GM18873 (cell line): ENCODE measurements around the gene DCUN1D2.
"Not testable (repeated sequence)": the region's sequence is repeated elsewhere in the genome, so short reads cannot be mapped to it uniquely, and the experiment has no call there.

Experiments
- ATAC-seq: cut with Tn5 transposase; IDR thresholded peaks from one replicate; pipeline ENCODE4 v1.9.1; 2021; ENCODE audit warnings: mild to moderate bottlenecking, moderate library complexity, moderate number of reproducible peaks; ENCODE audit not compliant: unreplicated experiment, low FRiP score

Gene DCUN1D2

GRCh38 chr13:113469582-113469981, 20.9 kb downstream of the DCUN1D2 start:
- ATAC-seq, result no peak

DNA sequence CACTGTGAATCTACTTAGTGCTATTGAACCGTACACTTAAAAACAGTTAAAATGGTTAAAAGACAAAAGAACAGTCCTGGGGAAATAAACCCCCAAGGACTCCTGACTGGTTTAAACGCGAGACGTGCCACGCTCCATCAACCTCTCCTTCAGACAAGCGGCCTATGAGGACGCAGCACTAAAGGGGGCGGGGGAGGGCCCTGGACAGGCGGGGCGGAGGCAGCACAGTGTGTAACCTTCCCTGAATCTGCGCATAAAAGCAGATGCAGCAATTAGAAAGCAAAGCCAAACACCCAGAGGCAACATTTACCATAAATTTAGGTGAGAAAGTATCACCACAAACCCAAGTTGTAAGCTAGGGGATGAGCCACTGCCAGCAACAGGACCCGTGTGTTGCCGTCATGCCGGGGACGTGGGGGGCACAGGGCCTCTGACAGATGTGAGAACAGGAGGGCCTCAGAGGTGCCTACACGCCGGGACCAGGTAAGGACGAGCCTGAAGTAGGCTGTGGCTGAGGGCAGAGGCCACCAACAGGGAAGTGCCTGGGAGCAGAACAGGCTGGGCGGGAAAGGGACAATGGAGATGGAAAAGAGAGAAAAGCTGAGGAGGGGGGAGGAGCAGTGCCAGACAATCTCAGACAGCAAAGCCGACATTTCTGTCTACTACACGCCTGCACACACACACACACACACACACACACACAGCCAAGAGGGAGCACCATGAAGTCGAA, 21.9 kb downstream of the DCUN1D2 start:
- no peak for ATAC-seq

- no peak for ATAC-seq
Measured at GRCh38 chr13:113468029-113468428, 22.5 kb downstream of the DCUN1D2 start.

DNA sequence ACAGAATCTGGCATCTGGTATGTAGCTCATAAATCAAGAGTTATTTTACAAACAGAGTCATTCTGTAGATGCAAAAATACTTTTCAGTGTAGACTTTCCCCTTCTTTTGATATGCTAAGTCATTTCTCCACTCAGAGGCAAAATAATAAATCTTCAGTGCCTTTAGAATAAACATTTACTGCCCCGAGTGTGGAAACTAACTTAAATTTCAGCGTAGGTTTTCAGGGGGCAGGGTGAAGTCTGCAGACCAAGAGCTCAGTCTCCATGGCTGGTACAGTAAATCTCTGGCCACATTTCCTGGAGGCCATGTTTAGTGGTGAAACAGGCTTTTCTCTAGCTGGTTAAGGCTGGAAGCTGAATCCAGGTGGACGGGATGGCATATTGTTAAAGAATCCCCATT, 24.1 kb downstream of the DCUN1D2 start:
- no peak for ATAC-seq

DNA sequence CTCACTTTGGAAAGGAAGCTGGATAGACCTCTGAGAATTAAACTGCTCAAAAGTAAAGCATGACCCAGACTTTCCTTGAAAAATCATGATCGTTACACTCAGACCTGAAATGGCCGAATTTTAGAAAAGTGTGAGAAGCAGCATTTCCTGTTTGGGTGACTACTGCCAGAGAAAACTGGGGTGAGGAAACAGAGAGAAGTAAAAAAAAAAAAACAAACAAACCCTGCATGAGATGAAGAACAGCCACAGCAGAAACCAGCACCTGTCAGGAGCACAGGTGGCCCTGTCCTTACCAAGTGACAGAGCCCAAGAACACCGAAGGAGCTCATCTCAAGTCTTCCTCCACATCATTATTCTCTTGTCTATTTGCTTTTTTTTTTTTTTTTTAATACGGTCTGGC, 25.2 kb downstream of the DCUN1D2 start:
- ATAC-seq, result no peak

DNA sequence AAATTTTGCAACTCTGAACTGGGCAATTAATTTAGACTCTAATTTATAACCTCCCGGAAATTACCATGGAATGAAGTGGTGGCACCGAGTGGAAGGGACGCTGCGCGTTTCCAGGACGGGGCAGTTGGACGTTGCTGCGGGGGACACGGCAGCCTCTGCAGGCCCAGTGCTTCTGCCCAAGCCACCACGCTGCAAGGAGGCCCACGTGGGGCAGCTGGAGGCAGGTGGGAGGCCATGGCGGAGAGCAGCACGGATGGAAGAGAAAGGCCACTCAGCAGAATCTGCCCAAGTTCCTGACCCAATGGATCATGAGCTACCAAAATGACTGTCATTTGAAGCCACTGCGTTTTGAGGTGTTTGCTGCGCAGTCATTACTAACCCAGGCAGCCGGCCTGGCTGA, 26.0 kb downstream of the DCUN1D2 start:
- no peak for ATAC-seq

DNA sequence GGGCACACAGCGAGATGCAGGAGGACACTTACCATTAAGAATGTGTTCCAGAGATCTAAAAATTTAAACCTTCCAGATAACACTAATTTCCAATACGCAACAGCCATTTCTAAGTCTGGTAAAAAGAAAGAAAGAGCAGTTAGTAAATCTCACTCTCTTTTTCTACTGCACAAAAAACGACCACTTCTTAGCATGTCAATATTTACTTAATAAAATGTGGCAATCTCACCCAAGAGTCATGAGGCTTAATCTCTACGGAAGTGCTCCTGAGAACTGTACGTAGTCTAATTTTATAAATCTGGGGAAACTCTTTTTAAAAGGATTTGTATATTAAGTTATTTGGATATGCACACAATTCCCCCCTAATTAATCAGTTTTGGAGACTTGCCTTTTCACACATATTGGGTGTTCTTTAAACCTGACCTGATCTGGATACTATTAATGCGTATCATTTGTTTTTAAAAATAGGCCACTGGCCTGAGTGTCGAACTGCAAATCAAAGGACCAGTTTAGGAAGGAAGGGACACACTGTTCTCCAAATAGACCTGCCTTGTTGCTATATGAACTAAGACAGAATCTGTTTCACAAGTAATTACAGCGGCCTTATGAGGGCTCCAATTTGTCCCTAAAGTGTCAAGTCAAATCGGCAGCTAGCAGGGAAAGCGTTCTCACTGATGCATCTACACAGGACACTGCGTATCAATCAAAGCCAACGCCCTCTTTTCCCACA, 29.3 kb downstream of the DCUN1D2 start:
- no peak for ATAC-seq

- ATAC-seq, result no peak
Measured at GRCh38 chr13:113460599-113460998, 29.9 kb downstream of the DCUN1D2 start.

GRCh38 chr13:113460064-113460555, 30.4 kb downstream of the DCUN1D2 start:
- no peak for ATAC-seq

- no peak for ATAC-seq
Measured at GRCh38 chr13:113458253-113459065, 32.1 kb downstream of the DCUN1D2 start.

DNA sequence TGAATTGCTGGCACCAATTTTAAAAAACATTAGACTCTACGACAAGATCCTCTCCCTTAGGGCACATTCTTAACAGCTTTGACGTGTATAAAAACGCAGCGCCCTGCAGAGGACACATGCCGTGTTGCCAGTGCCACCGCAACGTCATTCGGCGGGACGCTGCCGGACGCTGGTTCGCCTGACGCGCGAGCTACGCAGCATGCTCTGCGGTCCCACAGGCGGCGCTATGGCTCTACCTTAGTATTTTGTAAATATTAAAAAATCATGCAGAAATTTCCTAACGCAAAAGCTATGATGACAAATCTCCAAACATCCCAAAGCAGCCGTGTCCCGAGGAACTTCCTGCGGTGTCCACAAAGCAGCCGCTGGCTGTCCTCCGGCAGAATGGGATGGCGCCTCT, 33.0 kb downstream of the DCUN1D2 start:
- no peak for ATAC-seq

- ATAC-seq, result no peak
Measured at GRCh38 chr13:113456116-113456702, 34.3 kb downstream of the DCUN1D2 start.

- no peak for ATAC-seq
Measured at GRCh38 chr13:113455384-113455783, 35.1 kb downstream of the DCUN1D2 start.

DNA sequence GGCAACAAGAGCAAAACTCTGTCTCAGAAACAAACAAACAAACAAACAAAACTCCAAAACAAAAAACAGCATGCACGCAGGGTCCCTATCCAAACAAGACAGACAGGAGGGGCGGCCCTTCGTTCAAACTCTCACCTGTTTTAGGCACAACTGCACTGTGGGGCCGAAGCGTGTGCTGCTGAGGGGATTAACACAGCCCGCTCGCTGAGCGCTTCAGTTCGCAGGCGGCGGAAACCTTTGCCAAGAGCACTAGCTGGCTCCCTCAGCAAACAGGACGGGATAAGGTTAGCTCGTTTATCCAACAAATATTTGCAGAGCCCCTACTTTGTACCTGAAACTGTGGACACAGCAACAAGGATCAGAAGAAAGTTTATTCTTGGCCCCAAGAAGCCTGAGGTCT, 35.6 kb downstream of the DCUN1D2 start:
- no peak for ATAC-seq

- ATAC-seq, result no peak
Measured at GRCh38 chr13:113452942-113453901, 37.3 kb downstream of the DCUN1D2 start, which contains the start of gene ADPRHL1. Gene ADPRHL1, minus strand, starts transcription at chr13:113453488. Its CDS starts 51 bp downstream, at chr13:113453437.

GRCh38 chr13:113452466-113452865, 38.0 kb downstream of the DCUN1D2 start:
- no peak for ATAC-seq

DNA sequence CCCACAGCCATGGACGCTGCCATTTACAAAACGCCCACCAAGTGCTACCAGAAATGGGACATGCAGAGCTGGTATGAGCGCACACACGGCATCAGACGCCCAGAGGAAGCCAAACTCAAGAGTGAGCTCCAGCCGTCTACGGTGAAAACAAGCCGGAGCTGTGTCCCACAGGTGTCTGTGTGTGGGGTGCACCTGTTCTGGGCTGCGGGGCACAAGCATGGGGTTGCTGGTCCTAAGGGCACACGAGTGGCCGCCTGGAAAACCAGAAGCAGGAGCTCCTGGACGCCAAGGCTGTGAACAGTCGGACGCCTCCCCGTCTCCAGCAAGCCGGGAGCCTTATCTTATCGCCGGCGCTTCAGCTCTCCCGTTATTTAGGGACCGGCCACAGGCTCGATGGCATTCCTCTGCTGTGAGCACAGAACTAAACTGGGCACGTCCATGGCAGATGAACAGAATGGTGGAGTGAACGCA, 38.5 kb downstream of the DCUN1D2 start:
- ATAC-seq, result no peak

GRCh38 chr13:113450861-113451620, 39.5 kb downstream of the DCUN1D2 start:
- ATAC-seq, result not testable (repeated sequence)

DNA sequence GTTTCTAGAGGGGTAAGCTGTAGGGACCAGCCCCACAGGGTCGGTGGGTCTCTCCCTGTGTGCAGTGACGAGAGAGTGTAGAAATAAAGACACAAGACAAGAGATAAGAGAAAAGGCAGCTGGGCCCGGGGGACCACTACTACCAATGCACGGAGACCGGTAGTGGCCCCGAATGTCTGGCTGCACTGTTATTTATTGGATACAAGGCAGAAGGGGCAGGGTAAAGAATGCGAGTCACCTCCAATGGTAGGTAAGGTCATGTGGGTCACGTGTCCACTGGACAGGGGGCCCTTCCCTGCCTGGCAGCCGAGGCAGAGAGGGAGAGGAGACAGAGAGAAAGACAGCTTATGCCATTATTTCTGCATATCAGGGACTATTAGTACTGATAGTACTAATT, 40.2 kb downstream of the DCUN1D2 start:
- not testable (repeated sequence) for ATAC-seq
